Fibroblast of the aortic adventitia (primary cell): ENCODE data around the gene ZNF467. TPM values are rescaled to one million over a fixed set of nuclear protein-coding genes. Genes with fewer than 3 reads are reported as not detected.

Experiments
- DNase-seq: peaks from one replicate; pipeline ENCODE4 v3.0.0-alpha.2; 2010; ENCODE audit warnings: low read depth
- H3K4me3 ChIP-seq: 2 replicates; pipeline ENCODE4 v1.5.1; 2011; ENCODE audit warnings: low read depth, mild to moderate bottlenecking, control low read depth, low read length, moderate library complexity
- total RNA-seq: library from RNA; depleted of rRNA; stranded (reverse); fragments of >200 nt; gene quantifications from 2 replicates; pipeline ENCODE4 v1.2.3, GENCODE V29; 2012; ENCODE audit warnings: low replicate concordance
- TF ChIP-seq, protein P1 (sequence below): IDR thresholded peaks from 2 replicates; pipeline ENCODE4 v1.5.1; 2011; ENCODE audit warnings: mild to moderate bottlenecking, low read length, control low read depth, inconsistent platforms; ENCODE audit not compliant: insufficient read depth

The ZNF467 gene
- total RNA-seq, 1 donor = 0.27 TPM

- TF ChIP-seq, protein P1, sequence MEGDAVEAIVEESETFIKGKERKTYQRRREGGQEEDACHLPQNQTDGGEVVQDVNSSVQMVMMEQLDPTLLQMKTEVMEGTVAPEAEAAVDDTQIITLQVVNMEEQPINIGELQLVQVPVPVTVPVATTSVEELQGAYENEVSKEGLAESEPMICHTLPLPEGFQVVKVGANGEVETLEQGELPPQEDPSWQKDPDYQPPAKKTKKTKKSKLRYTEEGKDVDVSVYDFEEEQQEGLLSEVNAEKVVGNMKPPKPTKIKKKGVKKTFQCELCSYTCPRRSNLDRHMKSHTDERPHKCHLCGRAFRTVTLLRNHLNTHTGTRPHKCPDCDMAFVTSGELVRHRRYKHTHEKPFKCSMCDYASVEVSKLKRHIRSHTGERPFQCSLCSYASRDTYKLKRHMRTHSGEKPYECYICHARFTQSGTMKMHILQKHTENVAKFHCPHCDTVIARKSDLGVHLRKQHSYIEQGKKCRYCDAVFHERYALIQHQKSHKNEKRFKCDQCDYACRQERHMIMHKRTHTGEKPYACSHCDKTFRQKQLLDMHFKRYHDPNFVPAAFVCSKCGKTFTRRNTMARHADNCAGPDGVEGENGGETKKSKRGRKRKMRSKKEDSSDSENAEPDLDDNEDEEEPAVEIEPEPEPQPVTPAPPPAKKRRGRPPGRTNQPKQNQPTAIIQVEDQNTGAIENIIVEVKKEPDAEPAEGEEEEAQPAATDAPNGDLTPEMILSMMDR = no peak
- no peak for DNase-seq
Measured at GRCh38 chr7:149762610-149763009, 10.8 kb downstream of the ZNF467 start.

GRCh38 chr7:149762089-149762488 is 11.3 kb downstream of the ZNF467 start:
- TF ChIP-seq, protein P1 = no peak
- DNase-seq = no peak

More at GRCh38 chr7:149762610-149763009, 10.8 kb downstream of the ZNF467 start:
- H3K4me3 ChIP-seq = no peak overlapping the region

DNA sequence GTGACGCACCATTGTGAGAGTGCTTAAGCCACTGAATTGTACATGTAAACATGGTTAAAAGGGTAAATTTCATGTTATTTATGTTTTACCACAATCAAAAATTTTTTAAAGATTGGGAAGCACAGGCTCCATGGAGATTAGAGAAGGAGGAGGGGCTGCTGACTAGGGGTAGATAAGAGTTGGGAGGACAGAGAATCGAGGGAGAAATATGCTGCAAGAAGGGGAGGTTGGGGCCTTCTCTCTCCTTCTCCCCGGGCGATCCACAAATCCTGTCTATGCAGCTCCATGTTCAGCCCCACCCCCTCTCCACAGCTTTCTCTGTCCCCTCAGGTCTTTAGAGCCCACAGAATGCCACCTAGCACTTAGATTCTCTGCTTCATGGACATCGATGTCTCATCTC is 12.1 kb downstream of the ZNF467 start:
- H3K4me3 ChIP-seq = no peak overlapping the region
- TF ChIP-seq, protein P1 = no peak
- DNase-seq = no peak

More at GRCh38 chr7:149762089-149762488, 11.3 kb downstream of the ZNF467 start:
- no peak overlapping the region for H3K4me3 ChIP-seq

- TF ChIP-seq, protein P1 = no peak
- DNase-seq = no peak
- no peak overlapping the region for H3K4me3 ChIP-seq
Measured at GRCh38 chr7:149760538-149760937, 12.8 kb downstream of the ZNF467 start.

DNA sequence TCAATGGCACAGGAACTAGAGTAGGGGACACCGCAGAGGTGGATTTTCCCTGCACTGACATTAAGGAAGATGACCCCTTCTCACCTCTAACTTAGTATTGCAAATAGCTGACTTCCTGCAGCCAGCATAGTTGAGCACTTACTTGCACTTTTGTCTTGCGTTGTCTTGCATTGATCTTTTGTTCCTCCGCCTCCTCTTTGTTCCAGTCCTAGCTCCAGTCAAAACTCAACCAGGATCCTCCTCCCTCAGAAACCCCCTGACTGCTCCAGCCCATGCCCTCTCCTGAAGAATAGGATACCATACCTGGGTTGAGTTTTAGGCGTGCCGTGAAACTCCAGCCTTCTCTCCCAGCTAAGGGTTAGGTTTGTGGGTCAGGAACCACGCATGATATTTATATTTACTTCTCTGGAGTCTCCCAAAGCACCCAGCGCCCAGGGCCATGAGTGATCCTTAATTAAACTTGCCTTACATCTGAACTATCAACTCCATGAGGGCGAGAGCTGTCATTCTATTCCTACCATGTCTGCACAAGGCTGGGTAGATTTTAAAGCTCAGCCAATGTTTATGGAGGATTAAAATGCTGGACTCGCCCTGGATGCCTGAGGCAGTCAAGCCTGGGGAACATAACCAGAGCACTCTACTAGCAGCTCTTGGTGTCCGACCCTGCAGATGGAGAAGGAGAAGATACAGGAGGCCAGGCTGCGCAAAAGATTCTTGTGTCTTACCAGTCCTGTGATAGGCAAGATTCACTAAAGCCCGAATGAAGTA is 14.1 kb downstream of the ZNF467 start:
- no peak for DNase-seq
- H3K4me3 ChIP-seq = no peak overlapping the region
- TF ChIP-seq, protein P1 = no peak

DNA sequence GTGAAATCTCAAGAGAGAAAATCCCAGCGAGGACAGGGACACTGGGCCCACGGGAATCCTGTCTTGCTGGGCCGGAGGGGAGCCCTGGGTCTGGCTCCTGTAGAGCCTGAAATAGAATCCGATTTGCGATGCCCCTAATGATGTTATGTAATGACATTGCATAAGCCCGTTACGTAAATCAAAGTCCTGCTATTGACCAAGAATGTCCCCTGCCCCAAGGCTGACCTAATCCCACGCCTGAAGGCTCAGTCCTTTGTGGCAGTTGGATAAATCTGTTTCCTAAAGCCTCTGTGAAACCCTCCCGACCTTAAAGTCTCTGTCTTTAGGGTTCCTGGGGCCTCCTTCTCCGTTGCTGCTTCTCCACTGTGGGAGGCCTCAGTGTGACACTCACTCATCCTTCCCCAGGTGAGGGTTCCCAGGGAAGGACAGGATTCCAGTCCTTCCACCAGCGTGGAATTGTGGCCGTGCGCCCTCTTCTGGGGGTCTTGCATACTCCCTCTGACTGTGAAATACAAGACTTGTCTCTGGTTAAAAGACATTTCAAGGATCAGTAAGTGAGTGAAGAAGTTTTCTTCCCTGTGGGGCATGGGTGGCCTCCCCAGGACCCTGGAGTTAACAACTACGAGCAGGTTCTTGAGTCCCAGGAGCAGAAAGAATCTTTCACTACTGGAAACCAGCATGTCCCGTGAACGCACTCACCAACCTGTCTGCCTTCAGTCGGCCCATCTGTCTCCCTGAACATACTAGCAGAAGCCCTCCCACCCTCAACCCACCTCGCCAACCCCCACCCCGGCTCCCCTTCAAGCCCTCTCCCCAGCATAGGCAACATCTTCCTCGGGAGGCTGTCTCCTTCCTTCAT is 19.8 kb downstream of the ZNF467 start:
- TF ChIP-seq, protein P1 = peak; percentile 65
- peak; percentile 31 for DNase-seq
- no peak overlapping the region for H3K4me3 ChIP-seq
